HT-29 (cell line): ENCODE measurements around the gene BUB1. TPM values are rescaled to one million over a fixed set of nuclear protein-coding genes. Genes with fewer than 3 reads are reported as not detected.
A peak's percentile ranks its signal among the peaks of the same experiment; 100 is the strongest.
"Not testable (repeated sequence)": the region's sequence is repeated elsewhere in the genome, so short reads cannot be mapped to it uniquely, and the experiment has no call there.

Experiments
- DNase-seq: peaks from one replicate; pipeline ENCODE4 v3.0.0-alpha.2; 2015; ENCODE audit warnings: low spot score
- total RNA-seq: library from RNA; depleted of rRNA; stranded (reverse); fragments of >200 nt; shearing (Covaris generic); gene quantifications from 2 replicates; pipeline ENCODE4 v1.2.3, GENCODE V29; 2014; rRNA removed

The BUB1 gene
- 36.9 and 37.5 TPM in 2 replicates for total RNA-seq

DNA sequence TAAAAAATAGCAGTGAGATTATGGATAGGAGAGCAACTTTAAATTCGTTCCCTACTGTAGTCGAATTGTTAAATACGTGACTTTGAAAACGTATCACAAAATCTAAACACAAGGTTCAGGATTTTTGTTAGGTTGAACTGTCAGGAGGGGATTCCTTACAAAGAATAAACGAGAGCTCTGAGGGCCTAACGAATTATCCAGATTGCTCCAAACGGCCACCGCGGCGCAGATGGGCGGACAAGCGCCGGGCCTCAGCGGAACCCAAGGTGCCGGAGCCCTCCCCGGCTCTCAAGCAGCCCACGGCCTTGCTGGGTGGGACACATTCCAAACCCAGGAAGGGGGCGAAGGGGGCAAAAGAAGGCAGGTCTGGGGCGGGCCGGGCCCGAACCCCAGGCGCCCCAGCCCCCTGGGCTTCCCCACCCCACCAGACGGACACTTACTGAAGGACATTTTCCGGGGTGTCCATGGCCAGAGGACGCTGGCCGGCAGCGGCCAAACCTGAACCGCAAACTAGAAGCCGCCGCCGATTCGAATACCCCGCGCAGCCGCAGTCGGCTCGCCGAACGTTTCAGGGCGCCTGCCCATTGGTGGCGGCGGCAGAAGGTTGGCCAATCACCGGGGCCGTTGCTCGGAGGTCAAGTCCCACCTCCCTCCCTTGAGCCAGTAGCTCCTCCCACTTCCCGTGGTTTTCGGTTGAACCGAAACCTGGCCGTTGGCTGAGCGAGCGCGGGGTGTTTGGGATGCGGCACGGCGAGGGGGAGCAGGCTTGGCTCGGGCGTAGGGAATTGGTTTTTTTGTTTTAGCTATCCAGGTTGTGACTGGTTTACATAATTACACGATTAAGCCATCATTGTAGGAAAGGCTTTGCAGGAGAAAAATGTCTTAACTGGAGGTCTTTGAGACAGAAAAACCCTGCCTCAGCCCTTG lies at the start of gene BUB1:
Gene BUB1, minus strand, starts transcription at position 534 of the 927 bp plus-strand sequence. Its CDS starts 68 bp downstream, at position 466.
- peak; percentile 97 for DNase-seq

DNA sequence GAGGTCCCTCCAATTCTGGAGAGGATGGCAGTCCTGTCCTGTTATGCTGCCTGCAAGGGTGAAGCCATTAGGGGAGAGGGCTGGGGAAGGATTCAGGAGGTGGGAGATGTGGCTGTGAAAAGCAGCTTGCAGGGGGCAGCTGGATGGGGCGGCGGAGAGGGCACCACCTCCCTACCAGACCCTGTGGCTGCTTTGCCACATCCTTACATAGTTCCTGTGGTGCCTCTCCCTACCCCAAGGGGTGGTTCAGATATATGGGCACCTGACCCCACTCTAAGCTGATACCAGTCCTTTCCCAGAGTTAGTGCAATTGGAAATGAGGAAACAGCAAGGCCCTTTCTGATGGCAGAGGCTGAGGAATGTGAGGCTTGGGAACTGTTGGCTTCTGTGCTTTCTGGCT lies 48.4 kb upstream of the BUB1 start:
- no peak for DNase-seq

DNA sequence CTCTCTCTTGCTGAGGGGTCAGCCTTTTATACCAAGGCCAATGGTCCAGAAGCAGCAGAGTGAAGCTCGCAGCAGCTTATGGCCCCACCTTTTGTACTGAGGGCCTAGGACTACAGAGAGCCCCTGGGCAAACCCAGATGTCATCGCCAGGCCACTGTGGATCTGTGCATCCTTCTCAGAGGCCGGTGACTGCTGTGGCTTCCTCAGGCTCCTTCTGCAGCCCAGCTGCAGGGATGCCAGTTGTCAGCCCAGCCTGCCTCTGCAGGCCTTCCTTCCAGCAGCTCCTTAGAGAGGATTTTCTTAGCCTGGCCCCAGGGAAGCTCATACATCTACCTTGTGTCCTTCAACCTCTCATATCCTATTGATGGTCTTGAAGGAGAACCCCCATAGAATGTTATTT lies 48.0 kb upstream of the BUB1 start:
- no peak for DNase-seq

- no peak for DNase-seq
Observed at GRCh38 chr2:110725370-110725769, 47.5 kb upstream of the BUB1 start.

- no peak for DNase-seq
Observed at GRCh38 chr2:110724820-110725219, 47.0 kb upstream of the BUB1 start.

GRCh38 chr2:110720547-110720946 lies 42.7 kb upstream of the BUB1 start:
- no peak for DNase-seq

DNA sequence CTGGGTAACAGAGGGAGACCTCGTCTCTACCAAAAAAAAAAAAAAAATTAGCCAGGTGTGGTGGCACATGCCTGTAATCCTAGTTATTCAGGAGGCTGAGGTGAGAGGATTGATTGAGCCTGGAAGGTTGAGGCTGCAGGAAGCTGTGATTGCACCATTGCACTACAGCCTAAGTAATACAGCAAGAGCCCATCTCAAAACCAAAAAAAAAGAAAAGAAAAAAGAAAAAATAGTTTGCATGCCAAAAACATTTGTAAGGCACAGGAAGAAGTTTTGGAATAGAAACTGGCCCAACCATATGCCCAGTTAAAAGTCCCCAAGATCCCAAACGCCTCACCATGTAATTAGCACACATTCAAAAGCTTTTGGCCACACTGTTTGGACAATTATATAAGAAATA lies 41.1 kb upstream of the BUB1 start:
- DNase-seq, result no peak

- DNase-seq, result no peak
Observed at GRCh38 chr2:110718382-110718781, 40.5 kb upstream of the BUB1 start.

GRCh38 chr2:110717734-110718133 lies 39.9 kb upstream of the BUB1 start:
- DNase-seq, result no peak

DNA sequence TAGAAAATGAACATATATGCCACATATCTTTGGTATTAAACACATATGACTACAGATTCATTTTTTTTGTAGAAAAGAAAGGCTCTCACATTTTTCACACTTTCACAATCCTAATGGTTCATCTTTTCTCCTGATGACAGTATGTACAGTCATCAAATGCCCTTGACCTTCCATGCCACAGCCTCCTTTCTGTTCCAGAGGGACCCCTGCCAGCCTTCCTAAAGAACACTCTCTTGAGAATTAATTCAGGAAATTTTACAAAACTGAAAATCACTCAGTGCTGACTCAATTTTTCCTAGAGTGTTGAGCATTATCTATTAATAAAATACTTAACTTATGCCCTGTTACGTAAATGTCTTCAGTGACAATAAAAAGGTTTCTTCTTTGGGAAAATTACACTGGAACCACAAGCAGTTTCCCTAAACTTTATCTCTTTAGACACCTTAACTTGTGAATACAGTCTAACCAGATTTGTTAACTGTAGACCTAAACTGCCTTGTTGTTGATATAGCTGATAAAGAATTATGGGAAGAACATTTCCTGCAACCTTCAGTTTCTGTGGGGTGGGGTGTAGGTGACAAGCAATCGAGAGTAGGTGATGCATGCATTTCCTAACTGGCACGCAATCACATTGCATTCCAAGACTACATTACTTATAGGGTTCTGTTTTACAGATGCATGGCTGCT lies 39.2 kb upstream of the BUB1 start:
- no peak for DNase-seq

GRCh38 chr2:110714452-110715224 lies 36.8 kb upstream of the BUB1 start:
- no peak for DNase-seq

- DNase-seq, result peak; percentile 29
Observed at GRCh38 chr2:110713513-110714362, 35.9 kb upstream of the BUB1 start.

DNA sequence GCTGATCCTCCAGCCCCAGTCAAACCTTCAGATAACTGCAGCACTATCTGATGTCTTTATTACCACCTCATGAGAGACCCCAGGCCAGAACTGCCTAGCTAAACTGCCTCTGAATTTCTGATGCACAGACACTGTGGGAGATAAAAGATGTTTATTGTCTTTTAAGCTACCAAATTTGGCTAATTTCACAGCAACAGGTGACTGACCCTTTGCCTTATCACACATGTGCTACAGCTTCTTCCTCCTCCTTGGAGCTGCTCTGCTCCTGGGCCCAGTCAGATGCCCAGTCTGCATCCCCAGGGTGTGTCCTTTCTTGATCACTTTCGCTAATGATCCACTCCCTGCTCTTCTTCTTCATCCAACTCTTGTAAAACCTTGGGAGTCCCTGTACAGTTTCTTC lies 34.9 kb upstream of the BUB1 start:
- DNase-seq, result no peak

DNA sequence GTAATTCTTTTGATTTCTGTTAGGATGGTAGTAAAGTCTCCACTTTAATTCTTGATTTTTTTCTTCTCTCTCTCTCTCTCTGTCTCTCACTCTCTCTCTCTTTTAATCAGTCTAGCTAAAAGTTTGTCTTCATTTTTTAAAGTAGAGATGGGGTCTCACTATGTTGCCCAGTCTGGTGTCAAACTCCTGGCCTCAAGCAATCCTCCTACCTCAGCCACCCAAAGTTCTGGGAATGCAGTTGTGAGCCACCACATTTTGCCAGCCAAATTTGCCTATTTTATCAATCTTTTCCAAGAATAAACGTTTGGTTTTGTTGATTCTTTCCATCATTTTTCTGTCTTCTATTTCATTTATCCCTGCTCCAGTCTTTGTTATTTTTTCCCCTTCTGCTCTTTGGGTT lies 30.6 kb upstream of the BUB1 start:
- DNase-seq, result no peak

- no peak for DNase-seq
Observed at GRCh38 chr2:110707386-110707965, 29.6 kb upstream of the BUB1 start.

- DNase-seq, result no peak
Observed at GRCh38 chr2:110702514-110703380, 24.9 kb upstream of the BUB1 start.

GRCh38 chr2:110698253-110698652 lies 20.4 kb upstream of the BUB1 start:
- DNase-seq, result not testable (repeated sequence)

DNA sequence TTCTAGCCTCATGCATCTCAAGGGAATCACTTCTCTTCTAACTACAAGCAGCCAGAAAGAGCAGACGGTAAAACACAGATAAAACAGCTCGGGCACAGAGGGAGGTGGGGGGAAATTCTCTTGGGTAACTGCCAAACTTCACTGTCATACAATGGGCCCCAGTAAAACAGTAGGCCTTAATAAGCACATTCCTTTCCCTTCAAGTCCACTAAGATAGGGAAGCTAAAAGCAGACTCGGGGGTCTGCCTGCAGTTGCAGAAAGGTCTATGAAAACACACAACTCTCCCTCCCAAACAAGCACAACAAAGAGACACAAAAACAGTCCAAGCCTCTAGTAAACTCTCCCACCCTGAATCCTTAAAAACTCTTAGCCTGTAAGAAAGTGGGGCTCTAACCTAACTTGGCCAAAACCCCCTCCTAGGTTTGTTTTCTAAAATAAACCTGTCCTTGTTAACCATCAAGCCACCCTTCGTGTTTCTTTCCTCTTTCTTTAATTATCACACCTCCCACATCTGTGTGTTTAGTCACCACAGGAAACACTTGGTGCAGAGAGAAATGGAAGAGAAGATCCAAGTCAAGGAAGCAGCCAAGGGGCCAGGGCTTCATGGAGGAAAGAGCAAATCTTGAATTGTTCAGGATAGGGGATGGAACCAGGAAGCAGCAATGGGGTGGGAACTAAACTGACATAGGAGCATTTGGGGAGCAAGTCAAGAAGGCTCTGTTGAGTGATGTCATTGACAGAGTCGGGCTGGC lies 17.5 kb upstream of the BUB1 start:
- not testable (repeated sequence) for DNase-seq
